ENCODE measurements around the gene CACNA2D3. TPM values are rescaled to one million over a fixed set of nuclear protein-coding genes. Genes with fewer than 3 reads are reported as not detected.
"Not testable (repeated sequence)": the region's sequence is repeated elsewhere in the genome, so short reads cannot be mapped to it uniquely, and the experiment has no call there.

CACNA2D3 gene
- total and polyA plus RNA-seq, 12 donors: 0.51 to 43.5 (median 19.3) TPM

DNA sequence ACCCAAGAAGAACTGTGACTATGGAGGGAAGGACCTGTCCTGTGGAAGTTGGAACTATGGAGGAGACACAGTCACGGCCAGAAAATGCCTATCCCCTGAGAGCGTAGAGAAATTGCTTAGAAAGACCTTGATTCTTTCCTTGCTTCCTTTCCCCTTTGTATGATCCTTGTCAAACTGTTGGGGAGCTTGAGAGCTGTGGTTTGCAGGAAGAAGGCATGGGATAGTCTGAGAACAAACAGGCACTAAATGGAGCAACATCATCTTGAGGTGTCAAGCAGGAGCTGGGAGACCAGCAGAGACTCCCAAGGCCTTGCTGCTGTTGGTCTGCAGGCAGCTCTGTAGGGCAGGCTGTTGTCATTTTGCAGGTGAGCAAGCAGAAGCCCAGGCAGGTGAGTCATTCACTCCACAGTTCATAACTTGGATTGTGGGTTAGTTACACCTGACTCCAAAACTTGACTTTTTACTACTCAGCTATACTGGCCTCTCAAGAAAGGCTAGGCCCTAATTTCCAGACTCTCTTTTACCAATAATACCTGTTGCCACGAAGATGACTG, 506.6 kb downstream of the CACNA2D3 start:
- no peak overlapping the region for H3K27ac ChIP-seq
- H3K4me1 ChIP-seq: no peaks in the 10 kb centered on the region
- 73 to 80% methylated on average over 3 of the region's 3 CpGs for WGBS, 2 donors
- TF ChIP-seq, protein P1, sequence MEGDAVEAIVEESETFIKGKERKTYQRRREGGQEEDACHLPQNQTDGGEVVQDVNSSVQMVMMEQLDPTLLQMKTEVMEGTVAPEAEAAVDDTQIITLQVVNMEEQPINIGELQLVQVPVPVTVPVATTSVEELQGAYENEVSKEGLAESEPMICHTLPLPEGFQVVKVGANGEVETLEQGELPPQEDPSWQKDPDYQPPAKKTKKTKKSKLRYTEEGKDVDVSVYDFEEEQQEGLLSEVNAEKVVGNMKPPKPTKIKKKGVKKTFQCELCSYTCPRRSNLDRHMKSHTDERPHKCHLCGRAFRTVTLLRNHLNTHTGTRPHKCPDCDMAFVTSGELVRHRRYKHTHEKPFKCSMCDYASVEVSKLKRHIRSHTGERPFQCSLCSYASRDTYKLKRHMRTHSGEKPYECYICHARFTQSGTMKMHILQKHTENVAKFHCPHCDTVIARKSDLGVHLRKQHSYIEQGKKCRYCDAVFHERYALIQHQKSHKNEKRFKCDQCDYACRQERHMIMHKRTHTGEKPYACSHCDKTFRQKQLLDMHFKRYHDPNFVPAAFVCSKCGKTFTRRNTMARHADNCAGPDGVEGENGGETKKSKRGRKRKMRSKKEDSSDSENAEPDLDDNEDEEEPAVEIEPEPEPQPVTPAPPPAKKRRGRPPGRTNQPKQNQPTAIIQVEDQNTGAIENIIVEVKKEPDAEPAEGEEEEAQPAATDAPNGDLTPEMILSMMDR (IDR thresholded peaks at IDR 0.05): no peak
- no peak overlapping the region for H3K4me3 ChIP-seq
- H3K27me3 ChIP-seq: peaks cover 0 to 3% (median 0%) of the 10 kb centered on the region in 7 donors
- intact Hi-C loops (cut with DNase I): no loop called here
- DNase-seq: no peak
- no peaks in the 10 kb centered on the region for H3K36me3 ChIP-seq
- no peak for ATAC-seq
- peaks cover 0 to 2% (median 0%) of the 10 kb centered on the region in 11 donors for H3K9me3 ChIP-seq

DNA sequence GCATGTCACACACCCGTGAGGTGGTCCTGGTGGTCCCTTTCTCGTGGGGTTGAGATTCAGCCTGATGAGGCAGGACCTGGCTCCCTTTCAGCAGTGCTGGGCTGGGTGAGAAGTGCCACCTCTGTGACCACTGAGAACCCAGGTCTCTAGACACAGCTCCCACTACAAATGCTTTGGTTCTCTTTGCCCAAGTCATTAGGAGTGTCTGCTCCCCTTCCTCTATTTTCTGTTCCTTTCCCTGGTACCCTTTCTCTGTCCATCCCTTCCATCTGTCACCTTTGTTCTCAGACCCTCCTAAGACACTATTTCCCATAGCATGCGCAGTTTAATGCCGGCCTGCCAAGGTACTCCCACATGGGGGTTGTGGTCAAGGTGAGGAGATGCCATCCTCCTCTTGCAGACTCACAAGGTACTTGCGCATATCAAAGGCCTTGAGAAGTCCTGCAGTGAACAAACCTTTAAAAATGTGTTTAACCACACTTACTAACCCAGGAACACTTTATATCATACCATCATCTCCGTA, 507.8 kb downstream of the CACNA2D3 start:
- H3K27ac ChIP-seq: no peak overlapping the region
- H3K27me3 ChIP-seq: peaks cover 0 to 5% (median 0%) of the 10 kb centered on the region in 7 donors
- TF ChIP-seq, protein P1 (IDR thresholded peaks at IDR 0.05): no peak
- H3K9me3 ChIP-seq: peaks cover 0 to 2% (median 0%) of the 10 kb centered on the region in 11 donors
- no peaks in the 10 kb centered on the region for H3K36me3 ChIP-seq
- no peak for ATAC-seq
- intact Hi-C loops (cut with DNase I): no loop called here
- no peak for DNase-seq
- no peak overlapping the region for H3K4me3 ChIP-seq
- no peaks in the 10 kb centered on the region for H3K4me1 ChIP-seq
- 72 to 75% methylated on average over 6 of the region's 6 CpGs for WGBS, 2 donors

DNA sequence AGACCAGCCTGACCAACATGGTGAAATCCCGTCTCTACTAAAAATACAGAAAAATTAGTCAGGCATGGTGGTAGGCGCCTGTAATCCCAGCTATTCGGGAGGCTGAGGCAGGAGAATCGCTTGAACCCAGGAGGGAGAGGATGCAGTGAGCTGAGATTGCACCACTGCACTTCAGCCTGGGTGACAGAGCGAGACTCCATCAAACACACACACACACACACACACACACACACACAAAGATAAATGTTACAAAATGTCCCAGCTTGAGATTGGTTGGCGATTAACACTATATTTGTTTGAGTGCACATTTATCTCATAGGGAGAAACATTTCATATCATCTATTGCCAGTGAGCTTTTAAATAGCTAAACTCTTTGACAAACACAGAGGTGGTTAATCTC, 508.6 kb downstream of the CACNA2D3 start:
- ATAC-seq; H3K27ac ChIP-seq; H3K36me3 ChIP-seq; DNase-seq; H3K4me1 ChIP-seq; H3K9me3 ChIP-seq; H3K4me3 ChIP-seq; intact Hi-C loops (cut with DNase I); H3K27me3 ChIP-seq: not testable (repeated sequence)
- WGBS, 2 donors: 90% methylated on average over 6 of the region's 6 CpGs

DNA sequence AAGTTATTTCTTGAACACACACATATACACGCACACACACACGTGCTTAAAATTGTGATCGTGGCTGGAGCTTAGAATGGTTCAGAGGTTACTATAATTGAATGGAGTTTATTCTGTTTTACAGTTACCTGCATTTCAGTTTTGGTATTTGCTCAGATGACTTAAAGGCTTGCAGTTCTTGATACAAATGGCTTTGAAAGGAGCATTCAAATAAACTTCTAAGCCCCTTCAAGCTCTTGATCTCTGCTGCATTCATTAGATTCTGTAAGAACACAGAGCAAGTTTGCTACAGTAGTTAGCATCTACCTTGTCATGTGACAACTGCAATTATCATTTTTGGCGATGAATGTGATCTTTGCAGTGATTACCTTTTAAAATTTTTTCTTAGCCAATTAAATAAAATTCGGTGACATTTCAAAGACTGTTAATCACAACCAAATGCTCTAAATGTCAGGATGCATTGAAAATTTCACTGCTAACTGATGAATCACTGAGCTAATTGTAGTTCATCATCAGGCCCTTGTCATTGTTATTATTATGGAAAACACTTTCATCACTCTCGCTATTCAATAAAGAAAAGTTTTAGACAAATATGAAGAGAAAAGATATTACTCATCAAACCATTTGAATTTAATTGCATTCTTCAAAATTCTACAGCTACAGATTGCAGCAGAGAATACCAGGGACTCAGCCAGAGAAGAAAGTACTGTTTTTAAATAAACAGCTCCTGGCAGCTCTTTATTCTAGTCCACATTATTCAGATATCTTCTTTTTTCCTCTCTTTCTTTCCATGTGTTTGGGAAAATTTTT, 509.4 kb downstream of the CACNA2D3 start:
- Histone ChIP-seq H3K4me1 (no peaks in the 10 kb centered on the region), H3K9me3 (peaks cover 0 to 2% (median 0%) of the 10 kb centered on the region in 11 donors), H3K4me3 (no peak overlapping the region), H3K27ac (no peak overlapping the region), H3K27me3 (peaks cover 0 to 5% (median 0%) of the 10 kb centered on the region in 7 donors), H3K36me3 (no peaks in the 10 kb centered on the region)
- ATAC-seq (no peak), DNase-seq (no peak)
- 86 to 92% methylated on average over 6 of the region's 6 CpGs for WGBS, 2 donors
- TF ChIP-seq, protein P1 (IDR thresholded peaks at IDR 0.05): no peak
- intact Hi-C loops (cut with DNase I): no loop called here

DNA sequence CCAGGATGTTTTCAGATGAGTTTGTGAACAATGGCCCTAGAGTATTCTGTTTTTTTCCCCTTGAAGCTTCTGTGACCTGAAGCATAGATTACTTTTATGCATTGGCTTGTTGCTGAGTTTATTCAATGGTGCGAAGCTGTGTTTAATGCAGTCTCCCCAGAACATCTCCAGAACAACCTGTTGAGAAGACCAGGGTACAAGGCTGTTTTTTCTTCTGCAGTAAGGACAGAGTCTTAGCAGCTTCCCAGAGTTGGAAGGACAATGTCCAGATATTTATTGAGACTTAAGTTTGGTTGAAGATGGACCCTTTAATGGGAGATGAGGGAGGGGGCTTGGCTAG, 509.9 kb downstream of the CACNA2D3 start:
- no peak overlapping the region for H3K4me3 ChIP-seq
- H3K4me1 ChIP-seq: no peaks in the 10 kb centered on the region
- no peak for DNase-seq
- peaks cover 0 to 5% (median 0%) of the 10 kb centered on the region in 7 donors for H3K27me3 ChIP-seq
- H3K36me3 ChIP-seq: no peaks in the 10 kb centered on the region
- TF ChIP-seq, protein P1 (IDR thresholded peaks at IDR 0.05): no peak
- H3K27ac ChIP-seq: no peak overlapping the region
- ATAC-seq: no peak
- intact Hi-C loops (cut with DNase I): no loop called here
- H3K9me3 ChIP-seq: peaks cover 0 to 2% (median 0%) of the 10 kb centered on the region in 11 donors
- 79 to 86% methylated on average over 1 of the region's 1 CpG for WGBS, 2 donors
